Upper lobe of left lung (tissue), 6 donors: ENCODE data around the gene RASGRP3. TPM values are rescaled to one million over a fixed set of nuclear protein-coding genes. Genes with fewer than 3 reads are reported as not detected.
A peak's percentile ranks its signal among the peaks of the same experiment; 100 is the strongest.

Experiments used
- ATAC-seq, 2 donors: fragments of 200-7000 bp; cut with Tn5 transposase; one replicate each; pipeline ENCODE4 v1.9.1; 2022; ENCODE audit warnings: mild to moderate bottlenecking in 2 of 2, moderate library complexity in 2 of 2; ENCODE audit not compliant: low FRiP score in 2 of 2
- DNase-seq, 2 donors: peaks; one replicate each; pipeline ENCODE4 v3.0.0-alpha.2; 2019 to 2020
- H3K27ac ChIP-seq, 4 donors: fragments of 200-600 bp; sonication (generic); one replicate each; pipeline ENCODE4 v1.5.1; 2016 to 2019
- H3K27me3 ChIP-seq, 4 donors: fragments of 200-600 bp; sonication (generic); one replicate each; pipeline ENCODE4 v1.5.1; 2017 to 2019
- H3K36me3 ChIP-seq, 4 donors: fragments of 200-600 bp; sonication (generic); one replicate each; pipeline ENCODE4 v1.5.1; 2016 to 2019
- H3K4me1 ChIP-seq, 4 donors: fragments of 200-600 bp; sonication (generic); one replicate each; pipeline ENCODE4 v1.5.1; 2018 to 2019
- H3K4me3 ChIP-seq, 4 donors: fragments of 200-600 bp; sonication (generic); one replicate each; pipeline ENCODE4 v1.5.1; 2017 to 2019; ENCODE audit warnings: mild to moderate bottlenecking in 2 of 4, moderate library complexity in 1 of 4
- H3K9me3 ChIP-seq, 4 donors: fragments of 200-600 bp; sonication (generic); one replicate each; pipeline ENCODE4 v1.5.1; 2018 to 2019
- CTCF ChIP-seq, 6 experiments: fragments of 450-650 bp in 4 of 6; fragments of 200-600 bp in 2 of 6; sonication (generic) in 2 of 6; IDR thresholded peaks; one replicate each; pipeline ENCODE4 v1.5.1; 2016 to 2019; ENCODE audit warnings: antibody characterized with exemption in 6 of 6
- EP300 ChIP-seq, 4 donors: sonication (generic); formaldehyde crosslinking; IDR thresholded peaks; one replicate each; pipeline ENCODE4 v1.5.1; 2017; ENCODE audit warnings: antibody characterized with exemption in 4 of 4, control low read depth in 2 of 4
- POLR2A ChIP-seq, 4 donors: fragments of 450-650 bp; IDR thresholded peaks; one replicate each; pipeline ENCODE4 v1.5.1; 2016 to 2017; ENCODE audit warnings: antibody characterized with exemption in 4 of 4, mild to moderate bottlenecking in 2 of 4
- POLR2AphosphoS5 ChIP-seq, 2 donors: sonication (generic); formaldehyde crosslinking; IDR thresholded peaks; one replicate each; pipeline ENCODE4 v1.5.1; 2017; ENCODE audit warnings: antibody characterized with exemption in 2 of 2
- WGBS, 2 donors: methylation state at CpG; one replicate each; pipeline ENCODE4 v1.1.5; 2017 to 2018; 5-methylcytosine and 5-hydroxymethylcytosine counted together
- total RNA-seq, 6 donors: library from RNA; depleted of rRNA in 4 of 6; stranded (reverse); fragments of >200 nt in 4 of 6; gene quantifications; one replicate each; pipeline versions ENCODE4 v1.1.0 to v1.2.1, GENCODE V29; 2016 to 2021
- donor health status: DM: no; HTN: no; CAD: no; lungs with moderate emphysema.
- donor health status: DM: no; HTN: yes; CAD: no; lungs with severe emphysema.

RASGRP3 gene
- total RNA-seq, 6 donors from 2014 or later, result 7.0 to 34.6 (median 14.1) TPM

- ATAC-seq, result no peak
- WGBS, 2 donors, result 42 to 59% methylated on average over 1 of the region's 1 CpG
- Histone ChIP-seq H3K36me3 (peaks cover 10 to 84% (median 39%) of the 10 kb centered on the region in 4 donors), H3K9me3 (no peaks in the 10 kb centered on the region), H3K4me1 (no peaks in the 10 kb centered on the region), H3K27me3 (no peaks in the 10 kb centered on the region), H3K27ac (no peak overlapping the region), H3K4me3 (no peak overlapping the region)
- DNase-seq, result no peak
- no peak for TF ChIP-seq CTCF (IDR thresholded peaks at IDR 0.05)
- no peak for TF ChIP-seq POLR2A (IDR thresholded peaks at IDR 0.05)
- TF ChIP-seq POLR2AphosphoS5 (IDR thresholded peaks at IDR 0.05), result no peak
- TF ChIP-seq EP300 (IDR thresholded peaks at IDR 0.05), result no peak
Observed at GRCh38 chr2:33589444-33589843, 113.0 kb downstream of the RASGRP3 start.

GRCh38 chr2:33595385-33595784, 118.9 kb downstream of the RASGRP3 start:
- ATAC-seq, result no peak
- no peak for DNase-seq
- 55 to 69% methylated on average over 3 of the region's 3 CpGs for WGBS, 2 donors
- Histone ChIP-seq H3K36me3 (peaks cover 0 to 46% (median 16%) of the 10 kb centered on the region in 4 donors), H3K4me3 (no peak overlapping the region), H3K4me1 (peaks cover 10 to 26% (median 15%) of the 10 kb centered on the region in 4 donors), H3K9me3 (no peaks in the 10 kb centered on the region), H3K27ac (no peak overlapping the region), H3K27me3 (no peaks in the 10 kb centered on the region)
- TF ChIP-seq CTCF (IDR thresholded peaks at IDR 0.05) (no peak), POLR2AphosphoS5 (IDR thresholded peaks at IDR 0.05) (no peak), EP300 (IDR thresholded peaks at IDR 0.05) (no peak), POLR2A (IDR thresholded peaks at IDR 0.05) (no peak)

GRCh38 chr2:33597026-33597425, 120.6 kb downstream of the RASGRP3 start:
- WGBS, 2 donors, result 63 to 74% methylated on average over 3 of the region's 3 CpGs
- H3K27me3 ChIP-seq, result no peaks in the 10 kb centered on the region
- no peak overlapping the region for H3K4me3 ChIP-seq
- peaks cover 10 to 26% (median 15%) of the 10 kb centered on the region in 4 donors for H3K4me1 ChIP-seq
- H3K9me3 ChIP-seq, result no peaks in the 10 kb centered on the region
- ATAC-seq, result no peak
- H3K27ac ChIP-seq, result no peak overlapping the region
- DNase-seq, result no peak
- no peak for TF ChIP-seq POLR2AphosphoS5 (IDR thresholded peaks at IDR 0.05)
- TF ChIP-seq POLR2A (IDR thresholded peaks at IDR 0.05), result no peak
- no peak for TF ChIP-seq CTCF (IDR thresholded peaks at IDR 0.05)
- no peak for TF ChIP-seq EP300 (IDR thresholded peaks at IDR 0.05)
- peaks cover 0 to 29% (median 11%) of the 10 kb centered on the region in 4 donors for H3K36me3 ChIP-seq

GRCh38 chr2:33598561-33599174, 122.2 kb downstream of the RASGRP3 start:
- peak overlapping the region; percentile 75 to 99 (median 90) for H3K4me3 ChIP-seq
- ATAC-seq, result peak; percentile 53 to 66
- no peaks in the 10 kb centered on the region for H3K9me3 ChIP-seq
- H3K27ac ChIP-seq, result peak overlapping the region; percentile 84 to 89 (median 86)
- peak in 1 of 2 donors; percentile 65 for DNase-seq
- H3K36me3 ChIP-seq, result peaks cover 0 to 13% (median 3%) of the 10 kb centered on the region in 4 donors
- H3K27me3 ChIP-seq, result no peaks in the 10 kb centered on the region
- H3K4me1 ChIP-seq, result peaks cover 10 to 26% (median 15%) of the 10 kb centered on the region in 4 donors
- 1% methylated on average over 13 to 21 of the region's 23 CpGs for WGBS, 2 donors
- TF ChIP-seq EP300 (IDR thresholded peaks at IDR 0.05) (no peak), CTCF (IDR thresholded peaks at IDR 0.05) (no peak), POLR2AphosphoS5 (IDR thresholded peaks at IDR 0.05) (no peak), POLR2A (IDR thresholded peaks at IDR 0.05) (no peak)
